HG02973 (cell line): Measurements from ENCODE around the gene RGR.

Source experiments
- ATAC-seq: cut with Tn5 transposase; IDR thresholded peaks from one replicate; pipeline ENCODE4 v1.9.1; 2021; ENCODE audit warnings: moderate library complexity; ENCODE audit not compliant: unreplicated experiment

RGR gene

DNA sequence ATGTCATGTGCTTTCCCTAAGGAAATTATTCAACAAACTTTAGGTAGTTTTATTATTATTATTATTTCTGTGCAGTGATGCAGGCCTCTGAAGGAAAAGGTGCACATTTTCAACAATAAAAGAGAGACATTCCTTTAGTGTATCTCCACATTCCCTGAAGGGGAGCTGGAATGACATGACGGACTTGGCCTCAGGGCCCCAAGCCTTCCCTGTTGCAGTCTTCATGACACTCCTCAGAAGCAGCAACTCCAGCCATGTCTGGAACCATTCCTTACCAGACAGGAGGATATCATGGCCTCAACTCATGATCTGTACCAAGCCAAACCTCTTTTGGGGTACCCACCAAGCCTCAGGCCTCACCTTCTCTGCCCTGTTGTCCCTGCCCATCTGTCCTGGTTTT, 48.3 kb downstream of the RGR start:
- ATAC-seq, result no peak

DNA sequence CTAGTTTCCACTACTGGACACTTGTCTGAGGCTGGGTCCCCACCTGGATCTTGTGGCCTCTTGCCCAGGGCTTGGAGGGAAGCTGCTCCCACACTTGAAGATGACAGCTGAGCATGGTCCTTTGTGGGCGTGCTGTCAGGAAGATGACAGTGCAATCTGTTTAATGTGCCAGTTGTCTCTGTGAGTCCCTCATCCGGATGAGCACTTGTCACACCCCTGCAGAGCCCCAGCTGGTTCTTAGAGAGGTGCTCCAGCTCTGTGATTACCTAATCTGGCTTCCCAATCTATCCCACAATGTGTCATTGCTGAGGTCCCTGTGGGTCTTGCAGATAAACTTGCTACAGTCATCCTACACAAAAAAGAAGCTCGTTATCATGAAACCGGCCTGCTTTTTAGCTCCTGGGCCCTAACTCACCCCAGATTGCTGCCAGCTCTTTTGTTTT, 48.7 kb downstream of the RGR start:
- no peak for ATAC-seq

DNA sequence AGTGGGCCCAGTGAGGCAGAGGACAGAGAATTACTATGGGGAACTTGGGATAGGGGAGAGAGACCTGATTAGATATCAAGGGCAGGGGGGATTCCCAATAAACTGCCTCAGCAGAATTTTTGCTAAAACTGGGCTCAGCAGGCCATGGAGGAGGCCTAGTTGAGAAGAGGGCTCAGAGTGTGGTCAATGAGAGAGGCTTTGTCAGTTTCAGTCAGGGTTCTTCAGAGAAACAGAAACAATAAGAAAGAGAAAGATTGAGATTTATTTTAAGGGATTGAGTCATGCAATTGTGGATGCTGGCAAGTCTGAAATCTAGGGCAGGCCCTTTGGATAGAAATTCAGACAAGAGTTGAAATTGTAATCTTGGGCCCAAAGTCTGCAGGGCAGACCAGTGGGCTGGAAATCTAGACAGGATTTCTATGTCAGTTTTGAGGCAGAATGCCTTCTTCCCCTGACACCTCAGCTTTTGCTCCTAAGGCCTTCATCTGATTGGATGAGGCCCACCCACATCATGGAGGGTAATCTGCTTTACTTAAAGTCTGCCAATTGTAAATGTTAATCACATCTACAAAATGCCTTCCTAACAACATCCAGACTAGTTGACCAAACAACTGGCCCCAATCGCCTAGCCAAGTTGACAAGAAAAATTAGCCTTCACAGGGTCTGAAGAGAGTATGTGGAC, 50.1 kb downstream of the RGR start:
- peak; percentile 83 for ATAC-seq

DNA sequence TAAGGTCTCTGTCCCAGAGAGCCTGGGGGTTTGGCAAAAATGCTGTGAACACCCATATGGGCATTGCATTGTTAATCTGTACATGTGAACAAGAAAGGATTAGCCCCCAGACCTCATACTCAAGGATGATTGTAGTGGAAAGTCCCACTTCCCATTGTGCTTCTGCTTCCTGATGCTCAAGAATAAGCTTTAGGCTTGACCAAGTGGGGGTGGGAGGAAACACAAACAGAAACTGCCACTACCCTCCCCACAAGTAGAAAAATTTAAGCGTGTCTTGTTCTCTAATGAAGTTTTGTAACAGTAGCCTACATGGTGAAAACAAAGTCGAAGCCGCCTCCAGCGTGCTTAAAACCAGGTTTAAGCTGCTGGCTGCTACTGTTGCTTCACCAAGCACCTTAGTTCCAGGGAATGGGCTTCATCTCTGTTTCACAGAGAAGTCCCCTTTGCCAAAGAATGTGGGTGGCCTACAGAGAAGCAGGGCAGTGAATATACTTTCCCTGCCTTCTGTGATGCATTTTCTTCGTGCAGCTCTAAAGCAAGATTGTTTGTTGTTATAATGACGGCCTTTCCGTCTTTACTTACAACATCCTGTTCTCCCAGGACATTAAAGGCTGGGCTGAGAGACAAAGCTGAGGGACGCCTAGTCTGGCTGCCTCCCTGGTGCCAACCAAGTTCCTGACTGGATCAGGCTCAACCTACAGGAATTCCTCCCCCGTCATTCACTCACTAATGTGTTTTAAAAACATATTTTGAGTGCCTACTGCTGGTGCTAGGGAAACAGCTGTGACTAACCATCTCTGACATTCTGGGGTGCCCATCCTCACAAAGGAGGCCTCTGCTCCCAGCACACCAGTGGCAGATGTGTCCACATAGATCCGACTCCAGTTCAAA, 51.5 kb downstream of the RGR start:
- ATAC-seq, result no peak

DNA sequence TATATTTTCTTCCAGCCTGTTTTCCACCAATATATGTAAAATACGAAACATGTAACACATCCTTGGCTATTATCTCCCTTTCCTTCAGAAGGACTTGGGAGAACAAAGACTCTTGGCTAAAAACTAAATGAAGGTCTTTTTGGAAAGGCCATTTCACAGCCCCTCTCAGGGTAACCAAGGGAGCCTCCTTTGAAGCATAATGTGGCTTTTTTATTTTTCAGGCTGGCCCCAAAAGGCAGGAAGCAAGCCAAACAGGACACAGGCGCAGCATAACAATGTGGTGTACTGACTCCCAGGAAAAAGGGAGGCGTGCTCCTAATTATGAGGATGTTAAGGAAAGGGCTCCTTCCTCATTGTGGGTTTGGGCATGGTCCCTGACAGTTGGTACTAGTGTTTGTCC, 53.2 kb downstream of the RGR start:
- ATAC-seq, result no peak

DNA sequence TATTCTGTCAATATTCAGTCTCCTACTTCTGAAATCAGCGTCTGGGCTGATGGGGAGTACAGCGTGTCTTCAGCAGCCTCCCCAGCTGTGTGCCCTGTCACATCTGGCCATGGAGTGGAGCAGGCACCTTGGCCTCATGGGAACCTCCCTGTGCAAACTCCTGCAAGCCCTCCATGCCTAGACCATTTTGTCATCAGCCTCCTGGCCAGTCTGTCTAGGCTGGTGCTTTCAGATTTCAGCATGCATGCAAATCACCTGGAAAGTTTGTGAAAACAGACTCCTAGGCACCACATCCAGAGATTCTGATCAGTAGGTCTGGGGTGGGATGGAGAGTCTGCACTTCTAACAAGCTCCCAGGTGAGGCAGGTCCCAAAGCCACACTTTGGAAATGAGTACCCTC, 57.4 kb downstream of the RGR start:
- no peak for ATAC-seq

DNA sequence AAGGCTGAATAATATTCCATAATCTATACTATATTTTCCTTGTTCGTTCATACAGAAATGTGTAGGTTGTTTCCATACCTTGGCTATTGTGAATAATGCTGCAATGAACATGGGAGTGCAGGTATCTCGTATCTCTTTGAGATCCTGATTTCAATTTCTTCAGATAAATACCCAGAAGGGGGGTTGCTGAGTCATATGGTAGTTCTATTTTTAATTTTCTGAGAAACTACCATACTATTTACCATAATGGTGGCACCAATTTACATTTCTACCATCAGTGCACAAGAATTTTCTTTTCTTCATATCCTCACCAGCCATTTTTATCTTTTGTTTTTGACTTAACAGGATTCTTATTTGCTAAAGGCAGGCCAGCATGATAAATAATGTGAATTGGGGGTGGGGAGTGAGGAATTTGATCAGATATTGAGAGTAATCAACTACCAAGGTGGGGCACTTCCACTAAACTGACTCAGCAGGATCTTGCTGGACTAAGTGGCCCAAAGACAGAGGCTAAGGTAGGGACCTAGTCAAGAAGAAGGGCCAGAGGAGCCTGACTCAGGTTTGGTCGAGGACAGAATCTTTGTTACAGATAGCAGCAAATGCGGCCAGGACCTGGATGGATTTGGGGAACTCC, 62.0 kb downstream of the RGR start:
- ATAC-seq, result no peak

DNA sequence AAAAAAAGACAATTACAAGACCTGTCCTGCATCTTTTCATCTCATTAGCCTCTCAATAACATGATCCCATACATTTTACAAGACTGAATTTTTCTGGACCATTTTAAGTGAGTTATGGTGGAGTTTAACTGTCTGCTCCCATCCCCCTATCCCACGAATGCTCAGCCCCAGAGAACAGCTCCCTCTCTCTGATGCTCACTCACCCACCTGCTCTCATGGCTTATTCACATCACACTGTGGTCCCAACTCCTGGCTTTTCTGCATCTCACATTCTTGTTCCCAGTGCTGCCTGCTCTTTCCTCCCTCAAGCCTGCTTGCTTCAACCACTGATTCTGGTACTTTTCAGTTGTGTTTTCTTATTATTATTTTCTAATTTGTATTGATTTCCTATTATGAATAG, 63.2 kb downstream of the RGR start:
- ATAC-seq, result no peak

DNA sequence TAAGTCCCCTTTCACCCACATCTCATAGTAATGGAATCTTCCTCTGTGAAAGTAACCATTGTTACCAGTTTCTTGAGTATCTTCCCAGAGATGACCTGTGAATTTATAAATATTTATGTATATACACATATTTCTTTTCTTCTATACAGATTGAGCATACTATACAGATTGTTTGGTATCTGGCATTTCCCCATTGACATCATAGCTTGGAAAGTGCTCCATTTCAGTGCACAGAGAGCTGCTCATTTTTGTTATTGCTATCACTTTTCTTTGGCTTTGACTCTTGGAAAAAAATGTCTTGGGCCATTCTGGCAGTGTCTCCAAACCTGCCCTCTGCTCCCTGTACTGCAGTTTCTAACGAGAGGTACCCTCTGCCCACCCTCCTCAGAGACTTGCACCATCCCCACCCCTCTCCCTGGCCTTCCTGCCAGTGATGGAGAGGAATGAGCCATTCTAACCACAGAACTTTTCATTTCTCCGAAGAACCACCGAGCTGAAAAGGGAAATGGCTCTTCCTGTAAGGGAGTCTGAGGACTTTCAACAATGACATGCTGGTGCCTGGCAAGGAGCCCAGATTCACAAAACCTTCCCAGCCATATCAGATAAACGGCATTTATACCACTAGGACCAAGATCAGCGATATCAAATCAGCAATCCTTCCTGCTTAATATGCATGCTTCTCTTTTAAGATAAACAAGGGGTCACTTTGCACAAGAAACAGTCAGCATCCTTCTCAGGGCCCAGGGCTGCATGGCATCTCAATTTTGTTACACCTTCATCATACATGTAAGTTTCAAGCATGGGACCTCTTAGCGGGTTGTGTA, 63.8 kb downstream of the RGR start:
- peak; percentile 65 for ATAC-seq
